MCF 10A (cell line): Measurements from ENCODE around the gene NEDD8. TPM values are rescaled to one million over a fixed set of nuclear protein-coding genes. Genes with fewer than 3 reads are reported as not detected.

Experiments used
- BruUV-seq: library from RNA; stranded (reverse); fragments of 400-500 nt; replicated peaks from 2 replicates; lab custom pipeline; 2021; lab: Mats Ljungman, UMichigan
- CTCF ChIA-PET: fragments of 300-600 bp; sonication (Branson Sonifier 250); formaldehyde crosslinking; extraction: SDS; loops from one replicate; lab custom pipeline; 2021; ENCODE audit warnings: antibody characterized with exemption, inconsistent platforms; lab: Yijun Ruan, JAX
- POLR2A ChIA-PET: fragments of 300-600, 350-650 bp; sonication (Branson Sonifier 250); formaldehyde crosslinking; extraction: SDS; loops from one replicate; lab custom pipeline; 2020; ENCODE audit warnings: antibody characterized with exemption, inconsistent platforms; lab: Yijun Ruan, JAX
- DNase-seq: peaks from one replicate; pipeline ENCODE4 v3.0.0-alpha.2; 2018; ENCODE audit not compliant: unreplicated experiment
- H3K27ac Mint-ChIP-seq: one replicate; pipeline ENCODE4 v1.8.0; 2022; ENCODE audit warnings: mild to moderate bottlenecking, low read depth, mixed read lengths; ENCODE audit not compliant: unreplicated experiment
- H3K27me3 Mint-ChIP-seq: one replicate; pipeline ENCODE4 v1.8.0; 2022; ENCODE audit warnings: mixed read lengths; ENCODE audit not compliant: insufficient read depth, unreplicated experiment
- H3K36me3 Mint-ChIP-seq: one replicate; pipeline ENCODE4 v1.8.0; 2022; ENCODE audit warnings: mild to moderate bottlenecking, moderate library complexity, mixed read lengths; ENCODE audit not compliant: insufficient read depth, unreplicated experiment
- H3K4me1 Mint-ChIP-seq: one replicate; pipeline ENCODE4 v1.8.0; 2022; ENCODE audit warnings: mixed read lengths; ENCODE audit not compliant: insufficient read depth, unreplicated experiment
- H3K4me3 Mint-ChIP-seq: one replicate; pipeline ENCODE4 v1.8.0; 2022; ENCODE audit warnings: mild to moderate bottlenecking, moderate library complexity, mixed read lengths; ENCODE audit not compliant: unreplicated experiment
- H3K9me3 Mint-ChIP-seq: one replicate; pipeline ENCODE4 v1.8.0; 2022; ENCODE audit warnings: mixed read lengths; ENCODE audit not compliant: unreplicated experiment
- intact Hi-C: fragments of 100-400 bp; cut with micrococcal nuclease; formaldehyde crosslinking; loops from 2 replicates; pipeline ENCODE4 v1.14.1; 2022
- total RNA-seq: library from RNA; stranded (reverse); gene quantifications from 2 replicates; pipeline ENCODE4 v1.2.3, GENCODE V29; 2022
- TF ChIP-seq, protein P1 (sequence below): fragments of 200-600 bp; IDR thresholded peaks from one replicate; pipeline ENCODE4 v1.8.0; 2022; ENCODE audit warnings: antibody characterized with exemption, mild to moderate bottlenecking; ENCODE audit not compliant: unreplicated experiment

The NEDD8 gene
- total RNA-seq, 1 experiment from 2014 or later, result 243 TPM

DNA sequence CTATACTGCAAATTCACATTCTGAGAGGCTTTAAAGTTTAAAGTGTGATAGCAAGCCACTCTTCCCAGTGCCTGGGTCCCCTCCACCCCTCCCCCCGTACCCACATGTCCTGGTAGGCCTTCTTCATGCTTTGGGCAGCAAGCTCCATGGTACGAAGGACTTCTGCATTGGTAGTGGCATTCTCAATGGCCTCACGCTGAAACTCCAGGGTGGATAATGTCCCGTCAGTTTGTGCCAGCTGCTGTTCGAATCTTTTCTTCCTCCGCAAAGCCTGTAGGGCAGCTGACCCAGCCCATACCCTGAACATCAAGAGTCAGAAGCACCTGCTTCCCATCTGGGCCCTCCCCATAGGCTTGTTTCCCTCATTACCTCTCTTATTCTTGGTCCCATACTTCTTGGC lies 20.9 kb downstream of the NEDD8 start:
- TF ChIP-seq, protein P1, sequence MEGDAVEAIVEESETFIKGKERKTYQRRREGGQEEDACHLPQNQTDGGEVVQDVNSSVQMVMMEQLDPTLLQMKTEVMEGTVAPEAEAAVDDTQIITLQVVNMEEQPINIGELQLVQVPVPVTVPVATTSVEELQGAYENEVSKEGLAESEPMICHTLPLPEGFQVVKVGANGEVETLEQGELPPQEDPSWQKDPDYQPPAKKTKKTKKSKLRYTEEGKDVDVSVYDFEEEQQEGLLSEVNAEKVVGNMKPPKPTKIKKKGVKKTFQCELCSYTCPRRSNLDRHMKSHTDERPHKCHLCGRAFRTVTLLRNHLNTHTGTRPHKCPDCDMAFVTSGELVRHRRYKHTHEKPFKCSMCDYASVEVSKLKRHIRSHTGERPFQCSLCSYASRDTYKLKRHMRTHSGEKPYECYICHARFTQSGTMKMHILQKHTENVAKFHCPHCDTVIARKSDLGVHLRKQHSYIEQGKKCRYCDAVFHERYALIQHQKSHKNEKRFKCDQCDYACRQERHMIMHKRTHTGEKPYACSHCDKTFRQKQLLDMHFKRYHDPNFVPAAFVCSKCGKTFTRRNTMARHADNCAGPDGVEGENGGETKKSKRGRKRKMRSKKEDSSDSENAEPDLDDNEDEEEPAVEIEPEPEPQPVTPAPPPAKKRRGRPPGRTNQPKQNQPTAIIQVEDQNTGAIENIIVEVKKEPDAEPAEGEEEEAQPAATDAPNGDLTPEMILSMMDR, result no peak
- peaks cover 72% of the 10 kb centered on the region for H3K36me3 Mint-ChIP-seq
- H3K4me3 Mint-ChIP-seq, result no peak overlapping the region
- CTCF ChIA-PET, result interaction anchor here (1.1 kb wide), 1 partner anchor 26 kb away, joined by 4 read pairs; no protein-coding TSS in a partner anchor
- H3K27ac Mint-ChIP-seq, result no peak overlapping the region
- intact Hi-C loops, result no loop called here
- no TSS peak for BruUV-seq
- H3K27me3 Mint-ChIP-seq, result no peaks in the 10 kb centered on the region
- no peaks in the 10 kb centered on the region for H3K9me3 Mint-ChIP-seq
- POLR2A ChIA-PET, result interaction anchor here (0.6 to 5.9 kb wide), 7 partner anchors 16 to 933 kb away, joined by 3 to 68 read pairs (median 13); partner anchors contain the start of genes IPO4, IRF9, PSME2 and RNF31
- DNase-seq, result no peak
- H3K4me1 Mint-ChIP-seq, result peaks cover 18% of the 10 kb centered on the region

DNA sequence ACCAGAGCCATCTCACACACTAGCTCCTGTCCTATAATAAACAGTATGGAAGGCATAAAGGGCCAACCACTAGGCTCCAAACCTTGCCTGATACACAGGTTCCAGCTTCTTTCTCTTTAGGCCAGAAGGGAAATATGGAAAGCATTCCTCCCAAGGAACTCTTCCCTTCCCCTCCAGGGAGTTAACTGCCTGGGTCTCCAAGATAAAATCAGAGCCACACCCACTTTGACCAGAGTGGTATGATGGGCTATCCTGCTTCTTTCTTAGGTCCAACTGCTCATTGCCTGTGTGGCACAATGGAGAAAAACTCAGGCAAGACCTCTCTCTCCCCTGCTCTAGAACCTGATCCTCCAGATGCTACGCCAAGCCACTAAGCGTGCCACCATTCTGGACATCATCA lies 24.5 kb downstream of the NEDD8 start:
- no peaks in the 10 kb centered on the region for H3K27me3 Mint-ChIP-seq
- H3K27ac Mint-ChIP-seq, result no peak overlapping the region
- CTCF ChIA-PET, result interaction anchor here (0.6 to 1.4 kb wide), 3 partner anchors 22 to 224 kb away, joined by 3 read pairs; no protein-coding TSS in a partner anchor
- no TSS peak for BruUV-seq
- peaks cover 6% of the 10 kb centered on the region for H3K9me3 Mint-ChIP-seq
- H3K36me3 Mint-ChIP-seq, result peaks cover 86% of the 10 kb centered on the region
- intact Hi-C loops, result no loop called here
- no peaks in the 10 kb centered on the region for H3K4me1 Mint-ChIP-seq
- TF ChIP-seq, protein P1, result no peak
- H3K4me3 Mint-ChIP-seq, result no peak overlapping the region
- POLR2A ChIA-PET, result interaction anchor here (1.3 to 2.3 kb wide), 3 partner anchors 8 to 60 kb away, joined by 3 to 19 read pairs (median 9); partner anchors contain the start of genes MDP1 and TM9SF1
- DNase-seq, result no peak

DNA sequence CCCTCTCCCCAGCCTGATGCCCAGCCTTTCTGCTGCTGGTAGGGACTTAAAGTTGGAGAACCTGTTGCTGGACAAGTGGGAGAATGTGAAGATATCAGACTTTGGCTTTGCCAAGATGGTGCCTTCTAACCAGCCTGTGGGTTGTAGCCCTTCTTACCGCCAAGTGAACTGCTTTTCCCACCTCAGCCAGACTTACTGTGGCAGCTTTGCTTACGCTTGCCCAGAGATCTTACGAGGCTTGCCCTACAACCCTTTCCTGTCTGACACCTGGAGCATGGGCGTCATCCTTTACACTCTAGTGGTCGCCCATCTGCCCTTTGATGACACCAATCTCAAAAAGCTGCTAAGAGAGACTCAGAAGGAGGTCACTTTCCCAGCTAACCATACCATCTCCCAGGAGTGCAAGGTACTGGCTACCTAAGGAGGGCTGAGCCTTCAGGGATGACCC lies 25.0 kb downstream of the NEDD8 start:
- TF ChIP-seq, protein P1, result no peak
- intact Hi-C loops, result no loop called here
- DNase-seq, result no peak
- Mint-ChIP-seq H3K27ac (no peak overlapping the region), H3K4me3 (no peak overlapping the region), H3K4me1 (no peaks in the 10 kb centered on the region), H3K27me3 (no peaks in the 10 kb centered on the region), H3K36me3 (peaks cover 85% of the 10 kb centered on the region), H3K9me3 (peaks cover 8% of the 10 kb centered on the region)
- CTCF ChIA-PET, result interaction anchor here (0.5 to 2.0 kb wide), 5 partner anchors 11 to 367 kb away, joined by 3 to 5 read pairs (median 3); no protein-coding TSS in a partner anchor
- POLR2A ChIA-PET, result interaction anchor here (1.3 to 2.3 kb wide), 3 partner anchors 8 to 59 kb away, joined by 3 to 19 read pairs (median 9); partner anchors contain the start of genes MDP1 and TM9SF1
- BruUV-seq, result no TSS peak

GRCh38 chr14:24206260-24207103 lies 25.7 kb downstream of the NEDD8 start:
- CTCF ChIA-PET, result interaction anchor here (0.5 to 2.0 kb wide), 5 partner anchors 10 to 367 kb away, joined by 3 to 5 read pairs (median 3); partner anchors contain the start of gene CIDEB
- TF ChIP-seq, protein P1, result no peak
- DNase-seq, result no peak
- Mint-ChIP-seq H3K36me3 (peaks cover 87% of the 10 kb centered on the region), H3K4me1 (no peaks in the 10 kb centered on the region), H3K4me3 (no peak overlapping the region), H3K27me3 (no peaks in the 10 kb centered on the region), H3K27ac (no peak overlapping the region), H3K9me3 (peaks cover 8% of the 10 kb centered on the region)
- intact Hi-C loops, result no loop called here
- POLR2A ChIA-PET, result interaction anchor here (0.7 to 2.3 kb wide), 3 partner anchors 9 to 84 kb away, joined by 3 to 19 read pairs (median 9); partner anchors contain the start of genes MDP1 and TM9SF1
- no TSS peak for BruUV-seq
